GM12878 (cell line): Measurements from ENCODE around the gene GPR18. TPM values are rescaled to one million over a fixed set of nuclear protein-coding genes. Genes with fewer than 3 reads are reported as not detected.
A peak's percentile ranks its signal among the peaks of the same experiment; 100 is the strongest.

Source experiments
- ASH2L ChIP-seq: fragments of 300-600, 200-600 bp; sonication (generic); IDR thresholded peaks from 2 replicates; pipeline ENCODE4 v1.6.1; 2017; ENCODE audit warnings: low read depth, mild to moderate bottlenecking, borderline replicate concordance
- BRCA1 ChIP-seq: IDR thresholded peaks from 2 replicates; pipeline ENCODE4 v1.6.1; 2011; ENCODE audit warnings: low read depth, low read length, improper control_type of control experiment
- E2F4 ChIP-seq: IDR thresholded peaks from 2 replicates; pipeline ENCODE4 v1.6.1; 2012; ENCODE audit warnings: low read depth, low read length, improper control_type of control experiment
- ESRRA ChIP-seq: IDR thresholded peaks from 2 replicates; pipeline ENCODE4 v1.6.1; 2012; ENCODE audit warnings: mild to moderate bottlenecking, low read length, improper control_type of control experiment
- IKZF2 ChIP-seq, 2 experiments: fragments of 450-650 bp; IDR thresholded peaks; 2 replicates each; pipeline ENCODE4 v1.6.1; 2017; ENCODE audit warnings: mild to moderate bottlenecking in 2 of 2, moderate library complexity in 2 of 2
- KLF5 ChIP-seq: fragments of 450-650 bp; IDR thresholded peaks from 2 replicates; pipeline ENCODE4 v1.6.1; 2014; ENCODE audit warnings: mild to moderate bottlenecking; ENCODE audit not compliant: partially characterized antibody
- MTA3 ChIP-seq: IDR thresholded peaks from 2 replicates; pipeline ENCODE4 v1.6.1; 2012; ENCODE audit warnings: low read length, inconsistent platforms, borderline replicate concordance
- MYB ChIP-seq: fragments of 150-350 bp; IDR thresholded peaks from 2 replicates; pipeline ENCODE4 v1.6.1; 2014; ENCODE audit warnings: mild to moderate bottlenecking, low read depth, low read length, borderline replicate concordance
- NBN ChIP-seq: fragments of 450-650 bp; IDR thresholded peaks from 2 replicates; pipeline ENCODE4 v1.6.1; 2016
- NR2F1 ChIP-seq: fragments of 450-650 bp; conservative IDR thresholded peaks from 2 replicates; pipeline ENCODE4 v1.6.1; 2017; ENCODE audit warnings: mild to moderate bottlenecking
- NRF1 ChIP-seq: conservative IDR thresholded peaks from 2 replicates; pipeline ENCODE4 v1.6.1; 2011; ENCODE audit warnings: mild to moderate bottlenecking, low read depth, low read length, improper control_type of control experiment
- PML ChIP-seq: IDR thresholded peaks from 2 replicates; pipeline ENCODE4 v1.6.1; 2012; ENCODE audit warnings: low read length, inconsistent platforms
- POLR2A ChIP-seq: IDR thresholded peaks from 2 replicates; pipeline ENCODE4 v1.6.1; 2011; ENCODE audit warnings: low read depth, mild to moderate bottlenecking, low read length
- POU2F2 ChIP-seq: IDR thresholded peaks from 3 replicates; pipeline ENCODE4 v1.6.1; 2011; ENCODE audit warnings: low read depth, mild to moderate bottlenecking, low read length, borderline replicate concordance
- RCOR1 ChIP-seq: conservative IDR thresholded peaks from 2 replicates; pipeline ENCODE4 v1.6.1; 2012; ENCODE audit warnings: low read depth, low read length, improper control_type of control experiment
- SIN3A ChIP-seq: IDR thresholded peaks from 2 replicates; pipeline ENCODE4 v1.6.1; 2012; ENCODE audit warnings: low read depth, low read length, improper control_type of control experiment
- SPI1 ChIP-seq: IDR thresholded peaks from 2 replicates; pipeline ENCODE4 v1.6.1; 2011; ENCODE audit warnings: low read depth, mild to moderate bottlenecking, low read length, moderate library complexity, borderline replicate concordance; ENCODE audit not compliant: insufficient read depth
- TCF7 ChIP-seq: IDR thresholded peaks from 2 replicates; pipeline ENCODE4 v1.6.1; 2014; ENCODE audit warnings: antibody characterized with exemption, borderline replicate concordance
- YBX1 ChIP-seq: fragments of 450-650 bp; IDR thresholded peaks from 2 replicates; pipeline ENCODE4 v1.6.1; 2016; ENCODE audit warnings: antibody characterized with exemption
- polyA plus RNA-seq, 11 experiments: library from polyadenylated mRNA; depleted of rRNA in 4 of 11; unstranded in 6 of 11; stranded (reverse) in 5 of 11; fragments of >200 nt; fragmentation: Nextera tagmentation in 4 of 11; fragmentation: Illumina TruSeq in 1 of 11; extraction: Ambion mirVana in 4 of 11; extraction: Trizol in 1 of 11; gene quantifications; 1 replicate in 1 of 11; 2 replicates in 10 of 11; pipeline versions ENCODE4 v1.2.1 to v1.2.3, GENCODE V29; 2011 to 2016; ENCODE audit warnings: inconsistent platforms in 2 of 11, missing spikeins in 2 of 11, low read depth in 1 of 11
- total RNA-seq, 4 experiments: library from RNA; depleted of rRNA in 3 of 4; stranded (reverse); fragments of >200 nt in 3 of 4; fragmentation: Illumina TruSeq in 1 of 4; extraction: Trizol in 1 of 4; gene quantifications; 2 replicates each; pipeline versions ENCODE4 v1.2.1 to v1.2.3, GENCODE V29; 2013 to 2021
- TF ChIP-seq, protein P1 (sequence below): IDR thresholded peaks from 2 replicates; pipeline ENCODE4 v1.6.1; 2011; ENCODE audit warnings: mild to moderate bottlenecking, low read depth, low read length, moderate library complexity; ENCODE audit not compliant: insufficient replicate concordance
- TF ChIP-seq, protein P2 (sequence below): fragments of 450-650 bp; formaldehyde crosslinking; IDR thresholded peaks from 2 replicates; pipeline ENCODE4 v1.4.0; 2020; ENCODE audit warnings: mild to moderate bottlenecking, moderate library complexity
- TF ChIP-seq, protein P3 (sequence below): fragments of 450-650 bp; conservative IDR thresholded peaks from 2 replicates; pipeline ENCODE4 v1.6.1; 2017; ENCODE audit warnings: mild to moderate bottlenecking, moderate library complexity
- TF ChIP-seq, protein P4 (sequence below): IDR thresholded peaks from 2 replicates; pipeline ENCODE4 v1.6.1; 2011; ENCODE audit warnings: low read depth, mild to moderate bottlenecking, low read length, moderate library complexity, borderline replicate concordance; ENCODE audit errors: extremely low read depth

The GPR18 gene
- total and polyA plus RNA-seq, 10 of the 15 experiments (the other 5 are each of a cell fraction or from before 2014, with no cell fraction given), result 3.3 to 12.9 (median 5.2) TPM

DNA sequence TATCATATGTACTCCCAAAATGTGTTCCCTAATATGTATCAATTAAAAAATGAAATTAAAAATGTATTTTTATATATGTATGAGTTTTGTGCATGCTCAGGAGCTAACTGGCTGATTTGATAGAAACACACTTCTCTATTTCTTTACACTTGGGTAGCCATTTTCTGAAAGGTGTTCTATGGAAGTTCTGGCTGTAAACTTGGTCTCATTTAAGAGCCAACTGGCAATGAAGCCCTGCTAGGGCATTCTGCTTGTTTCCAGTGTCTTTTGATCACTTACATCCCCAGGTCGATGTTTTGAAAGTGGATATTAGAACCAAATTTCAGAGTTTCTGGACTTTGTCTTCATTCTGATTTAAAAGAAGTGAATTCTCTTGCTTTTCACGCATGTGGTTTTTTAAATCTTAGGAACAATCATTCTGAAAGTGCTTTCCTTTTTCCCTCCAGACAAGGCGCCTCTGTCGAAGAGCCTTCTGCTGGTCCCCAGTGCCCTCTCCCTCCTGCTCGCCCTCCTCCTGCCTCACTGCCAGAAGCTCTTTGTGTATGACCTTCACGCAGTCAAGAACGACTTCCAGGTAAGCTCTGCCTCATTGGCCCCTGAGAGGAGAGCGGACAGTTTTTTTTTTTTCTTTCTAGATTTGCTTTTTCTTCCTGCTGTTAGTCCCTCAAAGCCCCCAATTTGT lies 20.1 kb downstream of the GPR18 start (continued):
- TF ChIP-seq ASH2L, result no peak
- no peak for TF ChIP-seq TCF7
- TF ChIP-seq NRF1, result no peak
- TF ChIP-seq BRCA1, result no peak
- TF ChIP-seq, protein P1, sequence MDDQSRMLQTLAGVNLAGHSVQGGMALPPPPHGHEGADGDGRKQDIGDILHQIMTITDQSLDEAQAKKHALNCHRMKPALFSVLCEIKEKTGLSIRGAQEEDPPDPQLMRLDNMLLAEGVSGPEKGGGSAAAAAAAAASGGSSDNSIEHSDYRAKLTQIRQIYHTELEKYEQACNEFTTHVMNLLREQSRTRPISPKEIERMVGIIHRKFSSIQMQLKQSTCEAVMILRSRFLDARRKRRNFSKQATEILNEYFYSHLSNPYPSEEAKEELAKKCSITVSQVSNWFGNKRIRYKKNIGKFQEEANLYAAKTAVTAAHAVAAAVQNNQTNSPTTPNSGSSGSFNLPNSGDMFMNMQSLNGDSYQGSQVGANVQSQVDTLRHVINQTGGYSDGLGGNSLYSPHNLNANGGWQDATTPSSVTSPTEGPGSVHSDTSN, result no peak
- TF ChIP-seq SIN3A, result no peak
- TF ChIP-seq, protein P2, sequence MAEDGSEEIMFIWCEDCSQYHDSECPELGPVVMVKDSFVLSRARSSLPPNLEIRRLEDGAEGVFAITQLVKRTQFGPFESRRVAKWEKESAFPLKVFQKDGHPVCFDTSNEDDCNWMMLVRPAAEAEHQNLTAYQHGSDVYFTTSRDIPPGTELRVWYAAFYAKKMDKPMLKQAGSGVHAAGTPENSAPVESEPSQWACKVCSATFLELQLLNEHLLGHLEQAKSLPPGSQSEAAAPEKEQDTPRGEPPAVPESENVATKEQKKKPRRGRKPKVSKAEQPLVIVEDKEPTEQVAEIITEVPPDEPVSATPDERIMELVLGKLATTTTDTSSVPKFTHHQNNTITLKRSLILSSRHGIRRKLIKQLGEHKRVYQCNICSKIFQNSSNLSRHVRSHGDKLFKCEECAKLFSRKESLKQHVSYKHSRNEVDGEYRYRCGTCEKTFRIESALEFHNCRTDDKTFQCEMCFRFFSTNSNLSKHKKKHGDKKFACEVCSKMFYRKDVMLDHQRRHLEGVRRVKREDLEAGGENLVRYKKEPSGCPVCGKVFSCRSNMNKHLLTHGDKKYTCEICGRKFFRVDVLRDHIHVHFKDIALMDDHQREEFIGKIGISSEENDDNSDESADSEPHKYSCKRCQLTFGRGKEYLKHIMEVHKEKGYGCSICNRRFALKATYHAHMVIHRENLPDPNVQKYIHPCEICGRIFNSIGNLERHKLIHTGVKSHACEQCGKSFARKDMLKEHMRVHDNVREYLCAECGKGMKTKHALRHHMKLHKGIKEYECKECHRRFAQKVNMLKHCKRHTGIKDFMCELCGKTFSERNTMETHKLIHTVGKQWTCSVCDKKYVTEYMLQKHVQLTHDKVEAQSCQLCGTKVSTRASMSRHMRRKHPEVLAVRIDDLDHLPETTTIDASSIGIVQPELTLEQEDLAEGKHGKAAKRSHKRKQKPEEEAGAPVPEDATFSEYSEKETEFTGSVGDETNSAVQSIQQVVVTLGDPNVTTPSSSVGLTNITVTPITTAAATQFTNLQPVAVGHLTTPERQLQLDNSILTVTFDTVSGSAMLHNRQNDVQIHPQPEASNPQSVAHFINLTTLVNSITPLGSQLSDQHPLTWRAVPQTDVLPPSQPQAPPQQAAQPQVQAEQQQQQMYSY (CRISPR knock-in tag), result no peak
- TF ChIP-seq MTA3, result no peak
- TF ChIP-seq NR2F1, result peak; percentile 20; the same call in 1 of the 2 replicates
- no peak for TF ChIP-seq PML
- TF ChIP-seq IKZF2 (IDR thresholded peaks at IDR 0.05), result peak; percentile 56 to 61; a peak in 2 of 4 replicates
- no peak for TF ChIP-seq POU2F2
- no peak for TF ChIP-seq RCOR1
- no peak for TF ChIP-seq YBX1
- TF ChIP-seq SPI1, result no peak
- TF ChIP-seq, protein P3, sequence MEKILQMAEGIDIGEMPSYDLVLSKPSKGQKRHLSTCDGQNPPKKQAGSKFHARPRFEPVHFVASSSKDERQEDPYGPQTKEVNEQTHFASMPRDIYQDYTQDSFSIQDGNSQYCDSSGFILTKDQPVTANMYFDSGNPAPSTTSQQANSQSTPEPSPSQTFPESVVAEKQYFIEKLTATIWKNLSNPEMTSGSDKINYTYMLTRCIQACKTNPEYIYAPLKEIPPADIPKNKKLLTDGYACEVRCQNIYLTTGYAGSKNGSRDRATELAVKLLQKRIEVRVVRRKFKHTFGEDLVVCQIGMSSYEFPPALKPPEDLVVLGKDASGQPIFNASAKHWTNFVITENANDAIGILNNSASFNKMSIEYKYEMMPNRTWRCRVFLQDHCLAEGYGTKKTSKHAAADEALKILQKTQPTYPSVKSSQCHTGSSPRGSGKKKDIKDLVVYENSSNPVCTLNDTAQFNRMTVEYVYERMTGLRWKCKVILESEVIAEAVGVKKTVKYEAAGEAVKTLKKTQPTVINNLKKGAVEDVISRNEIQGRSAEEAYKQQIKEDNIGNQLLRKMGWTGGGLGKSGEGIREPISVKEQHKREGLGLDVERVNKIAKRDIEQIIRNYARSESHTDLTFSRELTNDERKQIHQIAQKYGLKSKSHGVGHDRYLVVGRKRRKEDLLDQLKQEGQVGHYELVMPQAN, result no peak
- TF ChIP-seq KLF5, result no peak
- no peak for TF ChIP-seq MYB
- TF ChIP-seq ESRRA, result no peak
- TF ChIP-seq POLR2A, result no peak
- TF ChIP-seq, protein P4, sequence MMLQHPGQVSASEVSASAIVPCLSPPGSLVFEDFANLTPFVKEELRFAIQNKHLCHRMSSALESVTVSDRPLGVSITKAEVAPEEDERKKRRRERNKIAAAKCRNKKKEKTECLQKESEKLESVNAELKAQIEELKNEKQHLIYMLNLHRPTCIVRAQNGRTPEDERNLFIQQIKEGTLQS, result no peak
- no peak for TF ChIP-seq E2F4
- no peak for TF ChIP-seq NBN
